ENCODE measurements around the gene TRIM33. TPM values are rescaled to one million over a fixed set of nuclear protein-coding genes. Genes with fewer than 3 reads are reported as not detected.

Gene TRIM33
- polyA plus RNA-seq, 1 donor (not counting 4 experiments of a cell fraction or from before 2014, with no cell fraction given), result 26.4 TPM

DNA sequence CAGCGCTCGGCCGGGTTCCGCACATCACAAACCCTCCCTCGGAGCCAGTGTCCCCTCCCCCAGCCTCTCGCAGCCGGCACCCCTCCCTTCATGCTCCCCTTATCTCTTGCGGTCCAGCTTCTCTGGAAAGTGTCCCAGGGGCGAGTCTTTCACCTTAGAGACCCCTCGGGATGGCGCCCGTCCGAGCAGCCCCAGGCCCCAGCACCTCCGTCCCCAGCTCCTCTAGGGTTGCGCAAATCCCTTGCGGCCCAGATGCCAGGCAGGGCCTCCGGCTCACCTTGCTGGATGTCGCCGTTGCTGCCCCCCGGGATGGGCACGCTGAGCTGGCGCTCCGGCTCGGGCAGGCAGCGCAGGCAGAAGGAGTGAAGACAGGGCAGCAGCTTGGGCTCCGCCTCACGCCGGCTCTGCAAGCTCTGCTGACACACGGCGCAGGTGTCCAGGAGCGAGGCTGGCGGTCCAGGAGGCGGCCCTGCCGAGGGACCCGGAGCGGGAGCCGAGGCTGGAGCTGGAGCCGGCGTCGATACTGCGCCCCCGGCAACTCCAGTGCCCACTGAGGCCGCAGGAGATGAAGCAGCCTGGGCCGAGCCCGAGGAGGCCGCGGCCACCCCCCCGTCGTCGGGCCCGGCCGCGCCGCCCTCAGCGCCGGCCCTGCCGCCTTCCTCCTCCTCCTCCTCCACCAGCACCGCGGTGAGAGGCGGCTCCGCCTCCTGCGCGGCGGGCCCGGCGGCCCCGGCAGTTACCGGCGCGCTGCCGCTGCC lies 550 bp downstream of the TRIM33 start:
- H3K9ac ChIP-seq (ENCODE audit: control insufficient read depth, extremely low read depth, insufficient read depth, low read length), result peak overlapping the region; percentile 86
- peak overlapping the region; percentile 85 for H3K27ac ChIP-seq (ENCODE audit: control insufficient read depth, insufficient read depth, low read length)
- peak overlapping the region; percentile 44 for H2AFZ ChIP-seq (ENCODE audit: control insufficient read depth, low read length)
- TF ChIP-seq, protein P1, sequence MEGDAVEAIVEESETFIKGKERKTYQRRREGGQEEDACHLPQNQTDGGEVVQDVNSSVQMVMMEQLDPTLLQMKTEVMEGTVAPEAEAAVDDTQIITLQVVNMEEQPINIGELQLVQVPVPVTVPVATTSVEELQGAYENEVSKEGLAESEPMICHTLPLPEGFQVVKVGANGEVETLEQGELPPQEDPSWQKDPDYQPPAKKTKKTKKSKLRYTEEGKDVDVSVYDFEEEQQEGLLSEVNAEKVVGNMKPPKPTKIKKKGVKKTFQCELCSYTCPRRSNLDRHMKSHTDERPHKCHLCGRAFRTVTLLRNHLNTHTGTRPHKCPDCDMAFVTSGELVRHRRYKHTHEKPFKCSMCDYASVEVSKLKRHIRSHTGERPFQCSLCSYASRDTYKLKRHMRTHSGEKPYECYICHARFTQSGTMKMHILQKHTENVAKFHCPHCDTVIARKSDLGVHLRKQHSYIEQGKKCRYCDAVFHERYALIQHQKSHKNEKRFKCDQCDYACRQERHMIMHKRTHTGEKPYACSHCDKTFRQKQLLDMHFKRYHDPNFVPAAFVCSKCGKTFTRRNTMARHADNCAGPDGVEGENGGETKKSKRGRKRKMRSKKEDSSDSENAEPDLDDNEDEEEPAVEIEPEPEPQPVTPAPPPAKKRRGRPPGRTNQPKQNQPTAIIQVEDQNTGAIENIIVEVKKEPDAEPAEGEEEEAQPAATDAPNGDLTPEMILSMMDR (optimal IDR thresholded peaks at IDR 0.05 in 1 of 3, IDR thresholded peaks at IDR 0.05 in 1 of 3, conservative IDR thresholded peaks at IDR 0.05 in 1 of 3; ENCODE audit: extremely low read depth in 1 of 3, insufficient read depth in 2 of 3, low read length in 3 of 3), result no peak
- no peak for TF ChIP-seq EZH2 (IDR thresholded peaks at IDR 0.05; ENCODE audit: low read length)
- FAIRE-seq (no peak), DNase-seq (ENCODE audit: low read depth, low spot score) (no peak)
- H4K20me1 ChIP-seq (ENCODE audit: control insufficient read depth, extremely low read depth, insufficient read depth, low read length), result peaks cover 8% of the 10 kb centered on the region
- H3K36me3 ChIP-seq (ENCODE audit: control insufficient read depth in 2 of 2, extremely low read depth in 1 of 2, insufficient read depth in 2 of 2, low read length in 2 of 2), result peaks cover 0 to 7% of the 10 kb centered on the region in 2 experiments
- peaks cover 21% of the 10 kb centered on the region for H3K4me1 ChIP-seq (ENCODE audit: control insufficient read depth, extremely low read depth, insufficient read depth, low read length)
- peak overlapping the region; percentile 99 for H3K4me2 ChIP-seq (ENCODE audit: control insufficient read depth, extremely low read depth, insufficient read depth, low read depth, low read length)
- dilution Hi-C loops (cut with MboI; ENCODE audit: extremely low pct_ligation_motif_present, low sequenced_read_pairs), result no loop called here
- H3K9me1 ChIP-seq (ENCODE audit: control insufficient read depth, extremely low read depth, insufficient read depth, low read length), result no peaks in the 10 kb centered on the region
- H3K9me3 ChIP-seq (ENCODE audit: control insufficient read depth, low read depth, low read length), result no peaks in the 10 kb centered on the region
- peaks cover 52% of the 10 kb centered on the region for H3K79me2 ChIP-seq (ENCODE audit: control insufficient read depth, insufficient read depth, low read length)
- H3K27me3 ChIP-seq (ENCODE audit: control insufficient read depth, extremely low read depth, insufficient read depth, low read length), result no peaks in the 10 kb centered on the region
- H3K4me3 ChIP-seq (ENCODE audit: control insufficient read depth in 2 of 3, extremely low read depth in 1 of 3, insufficient read depth in 2 of 3, low read depth in 1 of 3, low read length in 3 of 3), result peak overlapping the region; percentile 94 to 99 (median 94)

GRCh38 chr1:114509596-114510273 lies 1.3 kb downstream of the TRIM33 start:
- Histone ChIP-seq H3K79me2 (ENCODE audit: control insufficient read depth, insufficient read depth, low read length) (peaks cover 59% of the 10 kb centered on the region), H3K4me3 (ENCODE audit: control insufficient read depth in 2 of 3, extremely low read depth in 1 of 3, insufficient read depth in 2 of 3, low read depth in 1 of 3, low read length in 3 of 3) (peak overlapping the region; percentile 94 to 99 (median 94)), H4K20me1 (ENCODE audit: control insufficient read depth, extremely low read depth, insufficient read depth, low read length) (peaks cover 8% of the 10 kb centered on the region), H3K36me3 (ENCODE audit: control insufficient read depth in 2 of 2, extremely low read depth in 1 of 2, insufficient read depth in 2 of 2, low read length in 2 of 2) (peaks cover 3 to 10% of the 10 kb centered on the region in 2 experiments), H3K4me2 (ENCODE audit: control insufficient read depth, extremely low read depth, insufficient read depth, low read depth, low read length) (peak overlapping the region; percentile 99), H3K27ac (ENCODE audit: control insufficient read depth, insufficient read depth, low read length) (peak overlapping the region; percentile 85), H3K4me1 (ENCODE audit: control insufficient read depth, extremely low read depth, insufficient read depth, low read length) (peaks cover 21% of the 10 kb centered on the region), H3K9ac (ENCODE audit: control insufficient read depth, extremely low read depth, insufficient read depth, low read length) (peak overlapping the region; percentile 86), H3K9me3 (ENCODE audit: control insufficient read depth, low read depth, low read length) (no peaks in the 10 kb centered on the region), H3K9me1 (ENCODE audit: control insufficient read depth, extremely low read depth, insufficient read depth, low read length) (no peaks in the 10 kb centered on the region), H3K27me3 (ENCODE audit: control insufficient read depth, extremely low read depth, insufficient read depth, low read length) (no peaks in the 10 kb centered on the region), H2AFZ (ENCODE audit: control insufficient read depth, low read length) (peak overlapping the region; percentile 36)
- no peak for DNase-seq (ENCODE audit: low read depth, low spot score)
- dilution Hi-C loops (cut with MboI; ENCODE audit: extremely low pct_ligation_motif_present, low sequenced_read_pairs), result no loop called here
- FAIRE-seq, result no peak
- TF ChIP-seq, protein P1 (optimal IDR thresholded peaks at IDR 0.05 in 1 of 3, IDR thresholded peaks at IDR 0.05 in 1 of 3, conservative IDR thresholded peaks at IDR 0.05 in 1 of 3; ENCODE audit: extremely low read depth in 1 of 3, insufficient read depth in 2 of 3, low read length in 3 of 3), result no peak
- TF ChIP-seq EZH2 (IDR thresholded peaks at IDR 0.05; ENCODE audit: low read length), result no peak
